Fibroblast of gingiva (primary cell): ENCODE data around the gene GON7.
"Not testable (repeated sequence)": the region's sequence is repeated elsewhere in the genome, so short reads cannot be mapped to it uniquely, and the experiment has no call there.

Experiments
- DNase-seq: peaks from one replicate; pipeline ENCODE4 v3.0.0-alpha.2; 2011; ENCODE audit warnings: low read depth

Gene GON7

GRCh38 chr14:93158349-93158748 lies 48.5 kb downstream of the GON7 start:
- DNase-seq, result not testable (repeated sequence)

- no peak for DNase-seq
These were observed 50.0 kb downstream of the GON7 start for GRCh38 chr14:93156693-93157369.

GRCh38 chr14:93155667-93156066 lies 51.2 kb downstream of the GON7 start:
- no peak for DNase-seq

GRCh38 chr14:93153121-93153520 lies 53.7 kb downstream of the GON7 start:
- DNase-seq, result no peak
